H1 (cell line): ENCODE results near the gene SLC38A1. TPM values are rescaled to one million over a fixed set of nuclear protein-coding genes. Genes with fewer than 3 reads are reported as not detected.
A peak's percentile ranks its signal among the peaks of the same experiment; 100 is the strongest.

Source experiments
- CTCF ChIA-PET: fragments of 300-600 bp; sonication (Branson Sonifier 250); formaldehyde crosslinking; loops from one replicate; lab custom pipeline; 2021; ENCODE audit not compliant: partially characterized antibody; lab: Charles Lee
- POLR2A ChIA-PET: fragments of 300-600 bp; sonication (Branson Sonifier 250); formaldehyde crosslinking; loops from one replicate; lab custom pipeline; 2021; ENCODE audit warnings: inconsistent platforms; ENCODE audit not compliant: partially characterized antibody; lab: Charles Lee
- DNase-seq, 2 experiments: peaks; one replicate each; pipeline versions ENCODE4 v3.0.0 to v3.0.0-alpha.2; 2010 to 2022; ENCODE audit warnings: low spot score in 2 of 2, low read depth in 1 of 2, mixed read lengths in 1 of 2
- FAIRE-seq: peaks from 2 replicates; lab custom pipeline; 2011; peaks lifted over from hg19 to GRCh38; lab: Jason Lieb, UNC
- H2AFZ ChIP-seq: 2 replicates; pipeline ENCODE4 v1.8.1; 2012; ENCODE audit warnings: low read length, inconsistent platforms
- H2AK5ac ChIP-seq: 2 replicates; pipeline ENCODE4 v1.6.1; 2013; ENCODE audit warnings: low read depth, low read length
- H2BK120ac ChIP-seq: replicated peaks from 2 replicates; pipeline ENCODE3; 2013; ENCODE audit warnings: low read depth, low read length, inconsistent platforms
- H2BK12ac ChIP-seq: 2 replicates; pipeline ENCODE4 v1.6.1; 2013; ENCODE audit warnings: low read depth, low read length
- H2BK15ac ChIP-seq: 2 replicates; pipeline ENCODE4 v1.6.1; 2013; ENCODE audit warnings: low read length
- H2BK20ac ChIP-seq: 2 replicates; pipeline ENCODE4 v1.6.1; 2013; ENCODE audit warnings: low read length
- H2BK5ac ChIP-seq: 2 replicates; pipeline ENCODE4 v1.6.1; 2013; ENCODE audit warnings: low read depth, low read length
- H3K14ac ChIP-seq: 2 replicates; pipeline ENCODE4 v1.6.1; 2013; ENCODE audit warnings: inconsistent platforms; ENCODE audit not compliant: insufficient read length
- H3K18ac ChIP-seq: 2 replicates; pipeline ENCODE4 v1.6.1; 2013; ENCODE audit warnings: low read length; ENCODE audit errors: extremely low read depth
- H3K23ac ChIP-seq: 2 replicates; pipeline ENCODE4 v1.6.1; 2013; ENCODE audit warnings: inconsistent platforms; ENCODE audit not compliant: insufficient read length
- H3K23me2 ChIP-seq: 2 replicates; pipeline ENCODE4 v1.6.1; 2013; ENCODE audit warnings: low read depth, low read length
- H3K27ac ChIP-seq: 2 replicates; pipeline ENCODE4 v1.6.1; 2011; ENCODE audit warnings: low read depth, low read length, inconsistent platforms
- H3K27me3 ChIP-seq, 4 experiments: replicated peaks in 1 of 4; 1 replicate in 1 of 4; 2 replicates in 3 of 4; pipeline versions ENCODE4 v1.6.1 to v1.8.1; 2011 to 2013; ENCODE audit warnings: low read length in 3 of 4, mild to moderate bottlenecking in 3 of 4, inconsistent platforms in 2 of 4, mixed read lengths in 2 of 4, moderate library complexity in 1 of 4; ENCODE audit not compliant: control insufficient read depth in 3 of 4, insufficient read depth in 3 of 4; ENCODE audit errors: extremely low read depth in 1 of 4
- H3K36me3 ChIP-seq, 4 experiments: 2 replicates each; pipeline versions ENCODE4 v1.6.1 to v1.8.1; 2011 to 2013; ENCODE audit warnings: mild to moderate bottlenecking in 4 of 4, low read length in 3 of 4, moderate library complexity in 2 of 4, control low read depth in 1 of 4, inconsistent platforms in 1 of 4; ENCODE audit not compliant: insufficient read depth in 4 of 4, control insufficient read depth in 2 of 4
- H3K4ac ChIP-seq: replicated peaks from 2 replicates; pipeline ENCODE3; 2013; ENCODE audit warnings: low read length, low read depth, mixed read lengths, inconsistent platforms; ENCODE audit not compliant: insufficient read length
- H3K4me1 ChIP-seq, 4 experiments: replicated peaks in 1 of 4; 1 replicate in 1 of 4; 2 replicates in 3 of 4; pipeline versions ENCODE4 v1.6.1 to v1.8.1; 2011 to 2013; ENCODE audit warnings: low read length in 3 of 4, inconsistent platforms in 2 of 4, mixed read lengths in 1 of 4; ENCODE audit not compliant: insufficient read depth in 4 of 4, control insufficient read depth in 3 of 4
- H3K4me2 ChIP-seq, 2 experiments: 2 replicates each; pipeline versions ENCODE4 v1.6.1 to v1.8.1; 2011 to 2013; ENCODE audit warnings: low read depth in 2 of 2, low read length in 2 of 2, control low read depth in 1 of 2, inconsistent platforms in 1 of 2, mild to moderate bottlenecking in 1 of 2; ENCODE audit not compliant: insufficient read depth in 1 of 2
- H3K4me3 ChIP-seq, 4 experiments: fragments of 200-600, 300-600 bp in 1 of 4; sonication (generic), shearing (Covaris generic), sonication (Bioruptor Twin) in 1 of 4; 2 replicates each; pipeline versions ENCODE4 v1.5.1 to v1.8.1; 2011 to 2016; ENCODE audit warnings: low read length in 4 of 4, low read depth in 3 of 4, control low read depth in 2 of 4, inconsistent platforms in 2 of 4, mild to moderate bottlenecking in 2 of 4, mixed read lengths in 1 of 4, moderate library complexity in 1 of 4; ENCODE audit not compliant: insufficient read depth in 2 of 4; ENCODE audit errors: extremely low read depth in 1 of 4
- H3K56ac ChIP-seq: replicated peaks from 2 replicates; pipeline ENCODE3; 2013; ENCODE audit warnings: low read depth, mild to moderate bottlenecking, mixed read lengths, low read length, inconsistent platforms; ENCODE audit not compliant: insufficient read length
- H3K79me1 ChIP-seq: 2 replicates; pipeline ENCODE4 v1.6.1; 2013; ENCODE audit warnings: low read depth, low read length, control low read depth
- H3K79me2 ChIP-seq, 2 experiments: 2 replicates each; pipeline versions ENCODE4 v1.6.1 to v1.8.1; 2012 to 2013; ENCODE audit warnings: low read length in 2 of 2, mild to moderate bottlenecking in 2 of 2, inconsistent platforms in 1 of 2; ENCODE audit not compliant: insufficient read depth in 2 of 2, control insufficient read depth in 1 of 2
- H3K9ac ChIP-seq, 4 experiments: replicated peaks in 1 of 4; 1 replicate in 1 of 4; 2 replicates in 3 of 4; pipeline versions ENCODE4 v1.6.1 to v1.8.1; 2011 to 2013; ENCODE audit warnings: low read depth in 3 of 4, low read length in 3 of 4, control low read depth in 2 of 4, mild to moderate bottlenecking in 2 of 4, moderate library complexity in 2 of 4, inconsistent platforms in 1 of 4; ENCODE audit errors: extremely low read depth in 1 of 4
- H3K9me3 ChIP-seq, 2 experiments: 2 replicates each; pipeline versions ENCODE4 v1.6.1 to v1.8.1; 2012 to 2013; ENCODE audit warnings: mild to moderate bottlenecking in 2 of 2, moderate library complexity in 2 of 2, control low read depth in 1 of 2, inconsistent platforms in 1 of 2, low read depth in 1 of 2, low read length in 1 of 2, mixed read lengths in 1 of 2; ENCODE audit not compliant: insufficient read depth in 2 of 2
- H4K20me1 ChIP-seq, 2 experiments: replicated peaks in 1 of 2; 2 replicates each; pipeline versions ENCODE3 to v1.8.1; 2011 to 2013; ENCODE audit warnings: inconsistent platforms in 2 of 2, low read length in 2 of 2, mild to moderate bottlenecking in 1 of 2; ENCODE audit not compliant: insufficient read depth in 2 of 2, control insufficient read depth in 1 of 2
- H4K5ac ChIP-seq: 2 replicates; pipeline ENCODE4 v1.6.1; 2013; ENCODE audit warnings: low read length, low read depth, mixed read lengths, inconsistent platforms; ENCODE audit not compliant: insufficient read length
- H4K8ac ChIP-seq: 2 replicates; pipeline ENCODE4 v1.8.0; 2013; ENCODE audit warnings: mild to moderate bottlenecking, moderate library complexity, low read length, inconsistent platforms; ENCODE audit not compliant: insufficient read depth; ENCODE audit errors: extremely low read depth
- H4K91ac ChIP-seq: replicated peaks from 2 replicates; pipeline ENCODE3; 2013; ENCODE audit warnings: low read length, mixed read lengths, inconsistent platforms; ENCODE audit not compliant: insufficient read length
- BACH1 ChIP-seq: IDR thresholded peaks from 2 replicates; pipeline ENCODE4 v1.6.1; 2012; ENCODE audit warnings: low read length, improper control_type of control experiment
- BCL11A ChIP-seq, 2 experiments: IDR thresholded peaks; one replicate each; pipeline ENCODE4 v1.6.1; 2011; ENCODE audit warnings: low read depth in 2 of 2, low read length in 2 of 2, mild to moderate bottlenecking in 2 of 2
- CREB1 ChIP-seq: IDR thresholded peaks from 2 replicates; pipeline ENCODE4 v1.6.1; 2012; ENCODE audit warnings: inconsistent platforms
- EGR1 ChIP-seq: IDR thresholded peaks from 2 replicates; pipeline ENCODE4 v1.6.1; 2011; ENCODE audit warnings: low read depth, low read length, borderline replicate concordance
- EP300 ChIP-seq, 2 experiments: IDR thresholded peaks; 1 replicate in 1 of 2; 2 replicates in 1 of 2; pipeline ENCODE4 v1.6.1; 2011 to 2012; ENCODE audit warnings: low read depth in 2 of 2, low read length in 2 of 2, mild to moderate bottlenecking in 2 of 2, borderline replicate concordance in 1 of 2, inconsistent platforms in 1 of 2, moderate library complexity in 1 of 2
- JUND ChIP-seq: IDR thresholded peaks from 2 replicates; pipeline ENCODE4 v1.6.1; 2011; ENCODE audit warnings: mild to moderate bottlenecking, improper control_type of control experiment, low read length
- KDM1A ChIP-seq: fragments of 200-600, 300-600 bp; sonication (generic); IDR thresholded peaks from 2 replicates; pipeline ENCODE4 v1.7.1; 2016; ENCODE audit warnings: mild to moderate bottlenecking, low read length, borderline replicate concordance
- POLR2A ChIP-seq, 2 experiments: IDR thresholded peaks; 1 replicate in 1 of 2; 2 replicates in 1 of 2; pipeline ENCODE4 v1.6.1; 2011; ENCODE audit warnings: low read depth in 2 of 2, low read length in 2 of 2, mild to moderate bottlenecking in 2 of 2; ENCODE audit errors: control extremely low read depth in 1 of 2
- RBBP5 ChIP-seq: IDR thresholded peaks from 2 replicates; pipeline ENCODE4 v1.7.1; 2012; ENCODE audit warnings: low read depth, mild to moderate bottlenecking, inconsistent platforms, low read length, moderate library complexity, borderline replicate concordance
- SIN3A ChIP-seq, 2 experiments: IDR thresholded peaks in 1 of 2; conservative IDR thresholded peaks in 1 of 2; 2 replicates each; pipeline ENCODE4 v1.6.1; 2011 to 2012; ENCODE audit warnings: low read length in 2 of 2, improper control_type of control experiment in 1 of 2, low read depth in 1 of 2, mild to moderate bottlenecking in 1 of 2
- SP1 ChIP-seq: IDR thresholded peaks from 2 replicates; pipeline ENCODE4 v1.6.1; 2011; ENCODE audit warnings: low read depth, low read length
- TAF1 ChIP-seq: IDR thresholded peaks from 2 replicates; pipeline ENCODE4 v1.6.1; 2011; ENCODE audit warnings: mild to moderate bottlenecking, low read depth, low read length
- YY1 ChIP-seq: IDR thresholded peaks from 2 replicates; pipeline ENCODE4 v1.6.1; 2011; ENCODE audit warnings: low read depth, mild to moderate bottlenecking, low read length
- WGBS, 2 experiments: shearing (Covaris generic) in 1 of 2; methylation state at CpG; one replicate each; pipeline versions ENCODE4 v1.1.6 to v1.1.7; 2013 to 2015; ENCODE audit warnings: low lambda C conversion rate in 2 of 2, mixed read lengths in 2 of 2, inconsistent platforms in 1 of 2, low coverage in 1 of 2, missing lambda C conversion rate in 1 of 2; ENCODE audit not compliant: insufficient replicate concordance in 2 of 2, insufficient coverage in 1 of 2, insufficient read length in 1 of 2; ENCODE audit errors: extremely low coverage in 1 of 2, missing lambda C conversion rate in 1 of 2; 5-methylcytosine and 5-hydroxymethylcytosine counted together
- polyA plus RNA-seq, 7 experiments: library from polyadenylated mRNA; depleted of rRNA in 3 of 7; stranded (reverse) in 5 of 7; unstranded in 2 of 7; fragments of >200 nt in 5 of 7; fragments of 200-250 nt in 2 of 7; gene quantifications; 1 replicate in 5 of 7; 2 replicates in 1 of 7; 4 replicates in 1 of 7; pipeline versions ENCODE4 v1.2.1 to v1.2.3, GENCODE V29; 2011 to 2013; ENCODE audit warnings: missing spikeins in 2 of 7, mixed read lengths in 2 of 7
- total RNA-seq: library from RNA; stranded (reverse); fragmentation: NEBNext Ultra II Directional; extraction: Animal tissue kit (Norgen Biotek cat#: 25700); gene quantifications from 2 replicates; pipeline ENCODE4 v1.2.1, GENCODE V29; 2021
- TF ChIP-seq, protein P1 (sequence below): IDR thresholded peaks from 2 replicates; pipeline ENCODE4 v1.6.1; 2011; ENCODE audit warnings: low read length, improper control_type of control experiment

The SLC38A1 gene
- total and polyA plus RNA-seq, 2 of the 8 experiments (the other 6 are each of a cell fraction or from before 2014, with no cell fraction given) = 83.4 to 242 TPM

DNA sequence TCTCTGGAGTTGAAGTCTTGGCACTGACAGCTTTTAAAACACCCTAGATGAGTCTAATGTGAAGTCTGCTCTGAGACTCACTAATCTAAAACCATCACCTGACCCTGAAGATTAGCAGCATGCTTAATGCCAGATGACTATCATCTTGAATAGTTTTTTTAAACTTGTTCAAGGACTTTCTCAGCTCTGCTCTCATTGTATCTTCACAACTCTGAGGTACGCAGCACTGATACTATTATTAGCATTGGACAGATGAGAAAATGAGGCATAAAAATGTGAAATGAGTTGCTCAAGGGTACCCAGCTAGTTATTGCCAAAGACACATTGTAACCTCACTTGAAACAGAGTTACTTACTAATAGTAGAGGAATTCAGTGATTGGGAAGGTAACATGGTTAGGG, 4.8 kb downstream of the SLC38A1 start:
- no peak overlapping the region for H3K23ac ChIP-seq
- 81% methylated on average over 1 of the region's 1 CpG; no CpG with 5 or more reads in 1 of the 2 experiments for WGBS, 2 experiments
- FAIRE-seq (no peak), DNase-seq (no peak)
- H3K4me3 ChIP-seq = peak overlapping the region in 2 of 4 experiments; percentile 0 to 41; a peak in 2 of 8 replicates
- H3K18ac ChIP-seq = no peak overlapping the region
- peaks cover 30 to 40% of the 10 kb centered on the region in 2 experiments for H4K20me1 ChIP-seq
- no peak overlapping the region for H4K91ac ChIP-seq
- no peak overlapping the region for H2BK20ac ChIP-seq
- H2BK15ac ChIP-seq = no peak overlapping the region
- H3K14ac ChIP-seq = no peak overlapping the region
- no peak overlapping the region for H2AFZ ChIP-seq
- peaks cover 9% of the 10 kb centered on the region for H3K23me2 ChIP-seq
- H3K27ac ChIP-seq = no peak overlapping the region
- H3K79me1 ChIP-seq = no peaks in the 10 kb centered on the region; the same call in 1 of the 2 replicates
- H3K56ac ChIP-seq = no peak overlapping the region
- H2BK12ac ChIP-seq = no peak overlapping the region
- H2BK120ac ChIP-seq = no peak overlapping the region
- no peaks in the 10 kb centered on the region for H3K27me3 ChIP-seq
- H3K4ac ChIP-seq = no peak overlapping the region
- no peak overlapping the region for H4K8ac ChIP-seq
- no peak overlapping the region for H3K9ac ChIP-seq
- H2BK5ac ChIP-seq = no peak overlapping the region
- H3K9me3 ChIP-seq = no peaks in the 10 kb centered on the region
- no peak overlapping the region for H2AK5ac ChIP-seq
- peaks cover 16 to 37% (median 29%) of the 10 kb centered on the region in 4 experiments for H3K4me1 ChIP-seq
- no peak overlapping the region for H4K5ac ChIP-seq
- peaks cover 84 to 100% of the 10 kb centered on the region in 2 experiments for H3K79me2 ChIP-seq
- H3K4me2 ChIP-seq = peak overlapping the region; percentile 44 to 72; a peak in 3 of 4 replicates
- POLR2A ChIA-PET = interaction anchor here (0.6 to 11.4 kb wide), 10 partner anchors 6 to 109 kb away, joined by 3 to 198 read pairs (median 3); partner anchors contain the start of gene SLC38A1
- no peaks in the 10 kb centered on the region; a peak in 1 of 8 replicates for H3K36me3 ChIP-seq
- CTCF ChIA-PET = interaction anchor here (1.1 to 2.1 kb wide), 3 partner anchors 8 to 18 kb away, joined by 3 to 10 read pairs (median 8); no protein-coding TSS in a partner anchor
- TF ChIP-seq CREB1 (no peak), POLR2A (IDR thresholded peaks at IDR 0.05; ENCODE audit: control extremely low read depth in 1 of 2, low read depth in 2 of 2, low read length in 2 of 2) (no peak), EGR1 (no peak), JUND (no peak), RBBP5 (no peak), BACH1 (no peak), EP300 (IDR thresholded peaks at IDR 0.05; ENCODE audit: borderline replicate concordance in 1 of 2, low read depth in 2 of 2, low read length in 2 of 2) (no peak), TAF1 (no peak), SIN3A (conservative IDR thresholded peaks at IDR 0.05 in 1 of 2, IDR thresholded peaks at IDR 0.05 in 1 of 2; ENCODE audit: low read depth in 1 of 2, low read length in 2 of 2) (no peak), BCL11A (IDR thresholded peaks at IDR 0.05; ENCODE audit: low read depth in 2 of 2, low read length in 2 of 2) (no peak), YY1 (no peak), SP1 (no peak), KDM1A (no peak)
- TF ChIP-seq, protein P1, sequence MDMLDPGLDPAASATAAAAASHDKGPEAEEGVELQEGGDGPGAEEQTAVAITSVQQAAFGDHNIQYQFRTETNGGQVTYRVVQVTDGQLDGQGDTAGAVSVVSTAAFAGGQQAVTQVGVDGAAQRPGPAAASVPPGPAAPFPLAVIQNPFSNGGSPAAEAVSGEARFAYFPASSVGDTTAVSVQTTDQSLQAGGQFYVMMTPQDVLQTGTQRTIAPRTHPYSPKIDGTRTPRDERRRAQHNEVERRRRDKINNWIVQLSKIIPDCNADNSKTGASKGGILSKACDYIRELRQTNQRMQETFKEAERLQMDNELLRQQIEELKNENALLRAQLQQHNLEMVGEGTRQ = no peak
